Testis (tissue), 2 donors: ENCODE data around the gene ETV2.

ENCODE experiments used
- POLR2A ChIP-seq: fragments of 450-650 bp; IDR thresholded peaks from one replicate; pipeline ENCODE4 v1.6.1; 2017; ENCODE audit warnings: antibody characterized with exemption, mild to moderate bottlenecking, moderate library complexity
- TF ChIP-seq, protein P1 (sequence below), 3 experiments: fragments of 450-650 bp in 2 of 3; fragments of 200-600 bp in 1 of 3; sonication (generic) in 1 of 3; IDR thresholded peaks; one replicate each; pipeline ENCODE4 v1.5.1; 2016 to 2019; ENCODE audit warnings: antibody characterized with exemption in 3 of 3, mild to moderate bottlenecking in 2 of 3, moderate library complexity in 1 of 3

DNA sequence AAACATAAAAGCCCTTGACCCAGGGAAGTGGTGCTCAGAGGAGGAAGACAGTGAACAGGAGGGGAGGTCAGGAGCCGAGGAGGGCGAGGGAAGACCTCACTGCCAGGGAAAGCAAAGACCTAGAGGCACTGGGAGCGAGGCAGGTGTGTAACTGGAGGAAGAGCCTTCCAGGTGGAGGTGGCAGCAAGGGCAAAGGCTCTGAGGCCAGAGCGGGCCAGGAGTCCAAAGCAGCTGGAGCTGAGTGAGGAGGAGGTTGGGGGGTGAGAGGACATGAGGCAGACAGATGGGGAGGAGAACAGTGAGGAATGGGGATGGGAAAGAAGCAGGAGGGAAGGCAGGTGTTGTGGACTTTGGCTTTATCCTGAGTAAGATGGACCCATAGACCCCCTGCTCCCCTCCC lies 28.4 kb downstream of the ETV2 start:
- TF ChIP-seq, protein P1, sequence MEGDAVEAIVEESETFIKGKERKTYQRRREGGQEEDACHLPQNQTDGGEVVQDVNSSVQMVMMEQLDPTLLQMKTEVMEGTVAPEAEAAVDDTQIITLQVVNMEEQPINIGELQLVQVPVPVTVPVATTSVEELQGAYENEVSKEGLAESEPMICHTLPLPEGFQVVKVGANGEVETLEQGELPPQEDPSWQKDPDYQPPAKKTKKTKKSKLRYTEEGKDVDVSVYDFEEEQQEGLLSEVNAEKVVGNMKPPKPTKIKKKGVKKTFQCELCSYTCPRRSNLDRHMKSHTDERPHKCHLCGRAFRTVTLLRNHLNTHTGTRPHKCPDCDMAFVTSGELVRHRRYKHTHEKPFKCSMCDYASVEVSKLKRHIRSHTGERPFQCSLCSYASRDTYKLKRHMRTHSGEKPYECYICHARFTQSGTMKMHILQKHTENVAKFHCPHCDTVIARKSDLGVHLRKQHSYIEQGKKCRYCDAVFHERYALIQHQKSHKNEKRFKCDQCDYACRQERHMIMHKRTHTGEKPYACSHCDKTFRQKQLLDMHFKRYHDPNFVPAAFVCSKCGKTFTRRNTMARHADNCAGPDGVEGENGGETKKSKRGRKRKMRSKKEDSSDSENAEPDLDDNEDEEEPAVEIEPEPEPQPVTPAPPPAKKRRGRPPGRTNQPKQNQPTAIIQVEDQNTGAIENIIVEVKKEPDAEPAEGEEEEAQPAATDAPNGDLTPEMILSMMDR (IDR thresholded peaks at IDR 0.05) = no peak
- no peak for TF ChIP-seq POLR2A
